Activated naive CD4-positive, alpha-beta T cell treated with anti-CD3 and anti-CD28 coated beads, Interleukin-2, amount 10 ng/mL, durations not matched to agents 7 days and 5 days (primary cell): ENCODE measurements around the gene CARMIL3.

Experiments used
- CTCF ChIA-PET: fragments of 350-600 bp; sonication (Branson Sonifier 250); formaldehyde crosslinking; loops from one replicate; lab custom pipeline; 2021; ENCODE audit warnings: antibody characterized with exemption; lab: Charles Lee
- DNase-seq: peaks from one replicate; pipeline ENCODE4 v3.0.0-alpha.2; 2020
- H3K27ac Mint-ChIP-seq: one replicate; pipeline ENCODE4 v1.8.0; 2021; ENCODE audit warnings: mild to moderate bottlenecking, moderate library complexity, mixed read lengths
- H3K27me3 Mint-ChIP-seq: one replicate; pipeline ENCODE4 v1.8.0; 2021; ENCODE audit warnings: mild to moderate bottlenecking, mixed read lengths
- H3K36me3 Mint-ChIP-seq: one replicate; pipeline ENCODE4 v1.8.0; 2021; ENCODE audit warnings: mixed read lengths
- H3K4me1 Mint-ChIP-seq: one replicate; pipeline ENCODE4 v1.8.0; 2021; ENCODE audit warnings: mixed read lengths
- H3K4me3 Mint-ChIP-seq: one replicate; pipeline ENCODE4 v1.8.0; 2021; ENCODE audit warnings: mild to moderate bottlenecking, moderate library complexity, mixed read lengths
- H3K9me3 Mint-ChIP-seq: one replicate; pipeline ENCODE4 v1.8.0; 2021; ENCODE audit warnings: mixed read lengths

CARMIL3 gene

GRCh38 chr14:24052656-24053547, 1.1 kb downstream of the CARMIL3 start:
- no peaks in the 10 kb centered on the region for H3K36me3 Mint-ChIP-seq
- no peaks in the 10 kb centered on the region for H3K9me3 Mint-ChIP-seq
- DNase-seq, result no peak
- H3K27ac Mint-ChIP-seq, result no peak overlapping the region
- CTCF ChIA-PET, result interaction anchor here (1.6 to 3.3 kb wide), 2 partner anchors 38 to 56 kb away, joined by 4 to 11 read pairs; no protein-coding TSS in a partner anchor
- peak overlapping the region; percentile 50 for H3K4me3 Mint-ChIP-seq
- peaks cover 88% of the 10 kb centered on the region for H3K27me3 Mint-ChIP-seq
- H3K4me1 Mint-ChIP-seq, result peaks cover 16% of the 10 kb centered on the region

- Mint-ChIP-seq H3K36me3 (no peaks in the 10 kb centered on the region), H3K27me3 (peaks cover 85% of the 10 kb centered on the region), H3K4me1 (peaks cover 21% of the 10 kb centered on the region), H3K4me3 (peak overlapping the region; percentile 50), H3K27ac (no peak overlapping the region), H3K9me3 (no peaks in the 10 kb centered on the region)
- CTCF ChIA-PET, result interaction anchor here (1.0 to 1.6 kb wide), 3 partner anchors 37 to 279 kb away, joined by 4 to 7 read pairs (median 4); no protein-coding TSS in a partner anchor
- DNase-seq, result no peak
Observed at GRCh38 chr14:24053548-24054323, 1.9 kb downstream of the CARMIL3 start.

- Mint-ChIP-seq H3K9me3 (no peaks in the 10 kb centered on the region), H3K4me3 (no peak overlapping the region), H3K27me3 (peaks cover 80% of the 10 kb centered on the region), H3K4me1 (peaks cover 21% of the 10 kb centered on the region), H3K36me3 (no peaks in the 10 kb centered on the region), H3K27ac (no peak overlapping the region)
- DNase-seq, result no peak
- CTCF ChIA-PET, result interaction anchor here (1.0 to 1.6 kb wide), 3 partner anchors 37 to 278 kb away, joined by 4 to 7 read pairs (median 4); no protein-coding TSS in a partner anchor
Observed at GRCh38 chr14:24054324-24054641, 2.5 kb downstream of the CARMIL3 start.

GRCh38 chr14:24054646-24055045, 2.8 kb downstream of the CARMIL3 start:
- Mint-ChIP-seq H3K9me3 (no peaks in the 10 kb centered on the region), H3K27ac (no peak overlapping the region), H3K36me3 (no peaks in the 10 kb centered on the region), H3K4me3 (no peak overlapping the region), H3K27me3 (peaks cover 76% of the 10 kb centered on the region), H3K4me1 (peaks cover 21% of the 10 kb centered on the region)
- DNase-seq, result no peak
- CTCF ChIA-PET, result interaction anchor here (1.0 to 1.6 kb wide), 3 partner anchors 36 to 278 kb away, joined by 4 to 7 read pairs (median 4); no protein-coding TSS in a partner anchor

GRCh38 chr14:24055971-24056799, 4.4 kb downstream of the CARMIL3 start:
- CTCF ChIA-PET, result interaction anchor here (1.3 to 7.8 kb wide), 5 partner anchors 9 to 52 kb away, joined by 4 to 240 read pairs (median 54); partner anchors contain the start of gene PCK2
- Mint-ChIP-seq H3K9me3 (no peaks in the 10 kb centered on the region), H3K4me3 (no peak overlapping the region), H3K27me3 (peaks cover 63% of the 10 kb centered on the region), H3K36me3 (no peaks in the 10 kb centered on the region), H3K4me1 (peaks cover 18% of the 10 kb centered on the region), H3K27ac (peak overlapping the region; percentile 77)
- no peak for DNase-seq

- Mint-ChIP-seq H3K4me1 (peaks cover 16% of the 10 kb centered on the region), H3K36me3 (no peaks in the 10 kb centered on the region), H3K9me3 (no peaks in the 10 kb centered on the region), H3K27me3 (peaks cover 58% of the 10 kb centered on the region), H3K27ac (peak overlapping the region; percentile 77), H3K4me3 (no peak overlapping the region)
- CTCF ChIA-PET, result interaction anchor here (1.1 to 7.8 kb wide), 10 partner anchors 8 to 213 kb away, joined by 3 to 240 read pairs (median 22); partner anchors contain the start of genes IRF9 and PCK2
- no peak for DNase-seq
Observed at GRCh38 chr14:24056800-24057184, 5.0 kb downstream of the CARMIL3 start.

- no peak overlapping the region for H3K4me3 Mint-ChIP-seq
- DNase-seq, result no peak
- H3K9me3 Mint-ChIP-seq, result no peaks in the 10 kb centered on the region
- H3K27me3 Mint-ChIP-seq, result peaks cover 55% of the 10 kb centered on the region
- CTCF ChIA-PET, result interaction anchor here (0.8 to 7.8 kb wide), 16 partner anchors 9 to 241 kb away, joined by 3 to 240 read pairs (median 6); partner anchors contain the start of genes DCAF11, IRF9, NRL and PCK2
- peaks cover 16% of the 10 kb centered on the region for H3K4me1 Mint-ChIP-seq
- no peak overlapping the region for H3K27ac Mint-ChIP-seq
- no peaks in the 10 kb centered on the region for H3K36me3 Mint-ChIP-seq
Observed at GRCh38 chr14:24057271-24057670, 5.5 kb downstream of the CARMIL3 start.

- peak; percentile 17 for DNase-seq
- CTCF ChIA-PET, result interaction anchor here (0.8 to 7.8 kb wide), 33 partner anchors 8 to 255 kb away, joined by 3 to 240 read pairs (median 4); partner anchors contain the start of genes CIDEB, CPNE6, DCAF11 and EMC9
- no peak overlapping the region for H3K4me3 Mint-ChIP-seq
- H3K27me3 Mint-ChIP-seq, result peaks cover 49% of the 10 kb centered on the region
- H3K27ac Mint-ChIP-seq, result no peak overlapping the region
- H3K9me3 Mint-ChIP-seq, result no peaks in the 10 kb centered on the region
- no peaks in the 10 kb centered on the region for H3K36me3 Mint-ChIP-seq
- peaks cover 11% of the 10 kb centered on the region for H3K4me1 Mint-ChIP-seq
Observed at GRCh38 chr14:24057867-24058259, 6.1 kb downstream of the CARMIL3 start.

GRCh38 chr14:24058260-24058950, 6.6 kb downstream of the CARMIL3 start:
- peak overlapping the region; percentile 19 for H3K27ac Mint-ChIP-seq
- H3K4me3 Mint-ChIP-seq, result no peak overlapping the region
- no peaks in the 10 kb centered on the region for H3K36me3 Mint-ChIP-seq
- peaks cover 44% of the 10 kb centered on the region for H3K27me3 Mint-ChIP-seq
- DNase-seq, result peak; percentile 84
- H3K9me3 Mint-ChIP-seq, result no peaks in the 10 kb centered on the region
- CTCF ChIA-PET, result interaction anchor here (0.8 to 7.8 kb wide), 31 partner anchors 8 to 254 kb away, joined by 3 to 240 read pairs (median 4); partner anchors contain the start of genes CIDEB, CPNE6, DCAF11 and EMC9
- peaks cover 6% of the 10 kb centered on the region for H3K4me1 Mint-ChIP-seq

- CTCF ChIA-PET, result interaction anchor here (0.9 to 7.8 kb wide), 20 partner anchors 12 to 249 kb away, joined by 3 to 240 read pairs (median 5); partner anchors contain the start of genes CIDEB, CPNE6, DCAF11 and IRF9
- Mint-ChIP-seq H3K36me3 (no peaks in the 10 kb centered on the region), H3K4me1 (peaks cover 4% of the 10 kb centered on the region), H3K4me3 (no peak overlapping the region), H3K27me3 (peaks cover 42% of the 10 kb centered on the region), H3K27ac (no peak overlapping the region), H3K9me3 (no peaks in the 10 kb centered on the region)
- DNase-seq, result peak; percentile 16
Observed at GRCh38 chr14:24058951-24059475, 7.2 kb downstream of the CARMIL3 start.

GRCh38 chr14:24059841-24060388, 8.1 kb downstream of the CARMIL3 start:
- no peaks in the 10 kb centered on the region for H3K36me3 Mint-ChIP-seq
- DNase-seq, result no peak
- CTCF ChIA-PET, result interaction anchor here (1.3 to 7.8 kb wide), 5 partner anchors 14 to 48 kb away, joined by 3 to 240 read pairs (median 12); partner anchors contain the start of gene PCK2
- no peaks in the 10 kb centered on the region for H3K9me3 Mint-ChIP-seq
- peaks cover 4% of the 10 kb centered on the region for H3K4me1 Mint-ChIP-seq
- H3K27ac Mint-ChIP-seq, result no peak overlapping the region
- no peak overlapping the region for H3K4me3 Mint-ChIP-seq
- H3K27me3 Mint-ChIP-seq, result peaks cover 38% of the 10 kb centered on the region

- Mint-ChIP-seq H3K4me3 (no peak overlapping the region), H3K9me3 (no peaks in the 10 kb centered on the region), H3K36me3 (no peaks in the 10 kb centered on the region), H3K4me1 (peaks cover 4% of the 10 kb centered on the region), H3K27me3 (peaks cover 36% of the 10 kb centered on the region), H3K27ac (no peak overlapping the region)
- DNase-seq, result no peak
- CTCF ChIA-PET, result interaction anchor here (0.8 to 7.8 kb wide), 7 partner anchors 12 to 101 kb away, joined by 3 to 240 read pairs (median 4); partner anchors contain the start of genes IRF9 and PCK2
Observed at GRCh38 chr14:24060443-24060842, 8.6 kb downstream of the CARMIL3 start.
